GM18861 (cell line): ENCODE measurements around the gene PUS7.
"Not testable (repeated sequence)": the region's sequence is repeated elsewhere in the genome, so short reads cannot be mapped to it uniquely, and the experiment has no call there.

Source experiments
- ATAC-seq: cut with Tn5 transposase; IDR thresholded peaks from one replicate; pipeline ENCODE4 v1.9.1; 2021; ENCODE audit not compliant: unreplicated experiment

PUS7 gene, protein sequence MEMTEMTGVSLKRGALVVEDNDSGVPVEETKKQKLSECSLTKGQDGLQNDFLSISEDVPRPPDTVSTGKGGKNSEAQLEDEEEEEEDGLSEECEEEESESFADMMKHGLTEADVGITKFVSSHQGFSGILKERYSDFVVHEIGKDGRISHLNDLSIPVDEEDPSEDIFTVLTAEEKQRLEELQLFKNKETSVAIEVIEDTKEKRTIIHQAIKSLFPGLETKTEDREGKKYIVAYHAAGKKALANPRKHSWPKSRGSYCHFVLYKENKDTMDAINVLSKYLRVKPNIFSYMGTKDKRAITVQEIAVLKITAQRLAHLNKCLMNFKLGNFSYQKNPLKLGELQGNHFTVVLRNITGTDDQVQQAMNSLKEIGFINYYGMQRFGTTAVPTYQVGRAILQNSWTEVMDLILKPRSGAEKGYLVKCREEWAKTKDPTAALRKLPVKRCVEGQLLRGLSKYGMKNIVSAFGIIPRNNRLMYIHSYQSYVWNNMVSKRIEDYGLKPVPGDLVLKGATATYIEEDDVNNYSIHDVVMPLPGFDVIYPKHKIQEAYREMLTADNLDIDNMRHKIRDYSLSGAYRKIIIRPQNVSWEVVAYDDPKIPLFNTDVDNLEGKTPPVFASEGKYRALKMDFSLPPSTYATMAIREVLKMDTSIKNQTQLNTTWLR

DNA sequence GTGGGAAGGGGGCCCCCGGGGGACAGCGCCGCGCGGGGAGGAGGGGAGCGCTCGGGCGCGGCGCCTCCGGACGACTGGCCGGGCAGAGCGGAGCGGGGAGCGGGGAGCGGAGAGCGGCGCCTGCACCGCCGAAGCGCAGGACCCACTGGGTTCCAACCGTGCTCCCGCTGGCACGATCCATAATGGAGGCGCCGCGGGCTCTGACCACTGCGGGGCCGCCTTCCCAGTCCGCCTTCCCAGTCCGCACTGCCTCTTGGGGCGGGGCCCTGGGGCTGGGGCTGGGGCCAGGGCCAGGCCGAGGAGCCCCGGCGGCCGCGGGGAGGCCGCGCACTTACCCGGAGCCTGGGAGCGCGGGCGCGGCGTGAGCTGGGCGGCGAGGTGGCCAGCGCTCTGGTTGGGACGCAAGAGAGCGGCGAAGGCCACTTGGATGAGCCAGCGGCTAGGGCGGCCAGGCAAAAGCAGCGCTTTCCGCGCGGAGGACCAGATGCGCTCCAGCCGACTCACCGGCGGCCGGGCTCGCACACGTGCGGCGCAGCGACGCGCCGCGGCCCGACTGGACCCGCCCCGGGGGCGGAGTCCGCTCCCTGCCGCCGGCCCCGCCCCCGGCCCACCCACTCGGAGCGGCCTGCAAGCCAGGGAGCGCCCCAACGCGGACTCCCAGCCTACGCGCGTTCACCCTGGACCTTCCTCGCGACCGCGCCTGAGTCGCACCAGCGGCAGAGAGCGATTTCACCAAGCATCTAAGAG lies at the start of gene PUS7:
TSS of gene PUS7 (minus strand) at position 555 of the 747 bp plus-strand sequence. CDS start 13,759 bp downstream, outside the sequence.
- ATAC-seq, result peak; percentile 74

DNA sequence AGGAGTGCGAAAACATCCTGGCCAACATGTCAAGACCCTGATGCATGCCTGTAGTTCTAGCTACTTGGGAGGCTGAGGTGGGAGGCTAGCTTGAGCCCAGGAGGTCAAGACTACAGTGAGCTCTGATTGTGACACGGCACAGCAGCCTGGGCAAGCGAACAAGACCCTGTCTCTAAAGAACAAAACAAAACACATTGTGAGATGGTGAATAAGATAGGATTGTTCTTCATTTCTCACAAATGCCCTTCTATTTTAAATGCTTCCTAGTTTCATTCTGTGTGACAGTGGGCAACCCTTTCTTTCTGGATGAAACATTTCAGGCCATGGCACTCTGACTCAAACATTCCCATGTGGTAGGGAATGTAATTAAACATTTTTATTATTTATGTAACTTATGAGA lies 45.8 kb upstream of the PUS7 start:
- ATAC-seq, result no peak

DNA sequence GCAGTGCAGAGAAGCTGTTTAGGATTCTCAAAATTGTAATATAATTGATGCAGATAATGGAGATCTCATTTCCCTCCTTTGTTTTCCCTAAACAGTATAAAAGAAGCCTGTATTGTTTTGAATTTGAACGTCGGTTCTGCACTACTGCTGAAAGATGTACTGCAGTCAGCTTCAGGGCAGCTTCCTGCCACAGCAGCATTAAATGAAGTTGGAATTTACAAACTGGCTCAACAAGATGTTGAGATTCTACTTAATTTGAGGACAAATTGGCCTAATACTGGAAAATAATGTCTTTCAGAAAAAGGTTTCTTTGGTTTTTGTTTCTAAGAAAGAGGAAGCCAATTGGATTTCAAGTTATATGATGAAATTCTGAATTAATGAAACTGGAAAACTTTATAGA lies 45.0 kb upstream of the PUS7 start:
- ATAC-seq, result no peak

DNA sequence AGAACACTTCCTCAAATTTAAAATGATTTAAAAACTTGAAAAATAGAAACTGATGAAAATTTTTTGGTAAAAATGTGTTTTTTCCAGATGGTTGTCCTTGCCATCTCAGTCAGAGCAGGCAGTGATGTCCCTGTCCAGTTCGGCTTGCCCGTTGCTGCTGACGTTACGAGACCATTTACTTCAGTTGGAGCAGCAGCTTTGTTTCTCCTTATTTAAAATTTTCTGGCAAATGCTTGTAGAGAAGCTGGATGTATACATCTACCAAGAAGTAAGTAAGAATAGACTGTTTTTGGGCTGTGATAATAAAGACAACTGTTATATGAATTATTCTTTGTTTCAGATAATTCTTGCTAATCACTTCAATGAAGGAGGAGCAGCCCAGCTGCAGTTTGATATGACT lies 43.1 kb upstream of the PUS7 start:
- ATAC-seq, result no peak

DNA sequence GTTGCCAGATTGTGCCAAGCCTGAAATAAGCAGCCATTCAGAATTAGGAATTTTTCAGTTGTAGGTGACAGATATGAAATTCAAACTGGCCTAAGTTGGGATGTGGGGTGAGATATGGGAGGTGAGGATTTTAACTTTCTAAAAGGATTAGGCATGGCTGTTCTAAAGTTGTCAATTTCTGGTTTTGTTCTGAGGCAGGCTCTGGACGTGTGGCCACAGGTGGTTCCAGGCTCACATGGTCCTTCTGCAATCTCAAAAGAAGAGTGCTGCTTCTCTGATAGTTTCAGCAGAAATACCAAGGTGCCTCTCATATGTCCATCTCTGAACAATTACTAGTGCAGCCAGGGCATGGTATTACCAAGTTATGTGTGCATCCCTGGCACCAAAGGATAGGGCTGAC lies 37.9 kb upstream of the PUS7 start:
- no peak for ATAC-seq

DNA sequence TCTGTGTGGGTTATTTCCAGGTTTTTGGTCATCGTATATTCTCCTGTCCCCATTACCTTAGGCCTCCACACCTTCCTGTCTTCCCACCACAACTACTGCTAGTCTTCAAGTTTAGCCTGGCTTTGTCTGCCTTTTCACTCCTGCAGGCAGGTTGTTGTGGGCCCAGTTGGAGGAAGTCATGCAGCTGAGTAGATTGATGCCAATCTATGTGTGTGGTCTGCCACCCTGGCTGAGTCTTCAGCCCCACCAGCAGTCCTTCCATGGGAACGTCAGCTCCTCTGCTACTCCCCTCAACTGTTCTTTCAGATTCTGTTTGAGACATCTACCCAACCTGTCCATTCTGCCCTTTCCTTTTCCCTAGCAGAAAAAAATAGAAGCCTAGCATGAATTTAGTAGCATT lies 16.3 kb upstream of the PUS7 start:
- ATAC-seq, result no peak

DNA sequence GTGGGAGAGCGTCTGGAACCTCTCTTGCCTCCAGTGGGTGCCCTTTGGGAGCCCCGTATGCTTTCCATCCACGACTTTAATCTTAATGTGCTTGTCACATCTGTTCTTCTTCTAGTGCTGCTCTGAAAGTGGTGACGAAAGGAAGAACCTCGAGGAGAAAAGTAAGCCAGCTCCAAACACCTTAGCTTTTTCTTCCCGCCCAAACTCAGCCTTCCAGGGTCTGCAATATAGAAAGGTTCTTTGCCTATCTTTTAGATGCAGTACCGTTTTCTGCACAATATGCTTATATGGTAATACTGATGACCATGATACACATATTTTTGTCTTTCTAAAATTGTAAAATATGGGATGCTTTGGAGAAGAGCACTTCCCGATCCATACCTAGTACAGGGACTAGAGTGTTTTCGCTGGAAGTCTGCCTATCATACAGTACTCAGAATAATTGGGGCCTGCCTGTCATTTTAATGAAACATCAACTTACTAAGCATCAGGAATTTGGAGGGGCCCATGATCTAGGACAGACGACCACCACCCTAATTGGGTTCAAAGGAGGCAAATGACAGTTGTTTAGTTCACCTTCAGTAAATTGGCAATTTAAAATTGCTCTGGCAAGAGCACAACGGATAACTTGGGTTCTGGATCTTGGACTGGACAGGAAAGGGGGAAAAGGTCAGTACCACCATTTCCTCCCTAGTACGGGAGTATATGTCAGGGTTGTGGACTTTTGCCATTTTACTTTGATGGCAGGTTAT lies 10.8 kb upstream of the PUS7 start:
- no peak for ATAC-seq

DNA sequence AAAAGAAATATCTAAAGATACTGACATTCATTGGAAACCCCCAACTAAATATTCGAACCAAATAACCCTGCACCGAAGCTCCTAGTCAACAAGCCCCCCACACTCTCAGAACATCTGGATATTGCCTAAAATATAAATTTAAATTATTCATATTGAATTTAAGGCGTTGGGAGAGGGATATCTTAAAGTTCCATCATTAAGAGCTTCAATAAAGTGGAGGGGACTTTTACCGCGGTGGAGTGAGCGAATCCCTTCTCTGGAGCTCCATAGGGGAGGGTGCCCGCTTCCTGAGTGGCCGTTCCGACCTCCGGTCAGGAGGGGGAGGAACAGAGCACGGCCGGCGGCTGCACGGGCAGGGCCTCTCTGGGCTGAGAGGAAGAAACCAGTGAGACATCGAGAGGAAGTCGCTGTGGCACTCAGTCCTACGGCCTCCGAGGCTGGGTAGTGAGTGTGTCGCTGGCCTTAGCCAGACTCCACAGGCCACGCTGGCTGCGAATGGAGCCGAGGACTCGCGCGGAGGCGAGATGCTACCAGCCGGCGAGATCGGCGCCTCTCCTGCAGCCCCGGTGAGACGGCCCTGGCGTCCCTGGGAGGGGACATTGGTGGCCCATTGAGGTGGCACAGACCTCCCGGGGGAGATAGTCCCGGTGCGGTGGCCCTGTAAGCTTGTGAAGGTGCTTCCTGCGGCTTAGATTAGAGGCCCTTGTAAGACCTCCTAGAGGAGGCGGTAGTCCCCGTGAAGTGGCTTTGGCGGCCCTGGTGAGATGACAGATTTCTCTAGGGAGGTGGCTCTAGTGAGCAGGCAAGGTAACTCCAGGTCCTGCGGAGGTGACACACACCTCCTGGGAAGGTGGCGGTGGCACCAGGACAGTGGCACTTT lies 10.0 kb upstream of the PUS7 start, which contains the start of gene RINT1:
TSS of gene RINT1 (plus strand) at position 410 of the 880 bp plus-strand sequence. CDS start at position 525, 115 bp downstream.
- ATAC-seq, result peak; percentile 94

DNA sequence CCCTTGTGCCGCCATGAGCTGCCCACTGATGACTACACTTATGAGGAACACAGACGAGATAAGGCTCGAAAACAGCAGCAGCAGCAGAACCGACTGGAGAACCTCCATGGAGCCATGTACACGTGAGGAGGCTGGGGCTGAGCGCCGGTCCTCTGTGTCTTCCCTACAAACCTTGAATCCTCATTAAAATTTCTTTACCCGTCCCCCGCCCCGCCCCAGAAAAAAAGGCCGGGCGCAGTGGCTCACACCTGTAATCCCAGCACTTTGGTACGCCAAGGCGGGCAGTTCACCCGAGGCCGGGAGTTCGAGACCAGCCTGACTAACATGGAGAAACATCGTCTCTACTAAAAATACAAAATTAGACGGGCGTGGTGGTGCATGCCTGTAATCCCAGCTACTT lies 8.5 kb upstream of the PUS7 start:
- ATAC-seq, result no peak

DNA sequence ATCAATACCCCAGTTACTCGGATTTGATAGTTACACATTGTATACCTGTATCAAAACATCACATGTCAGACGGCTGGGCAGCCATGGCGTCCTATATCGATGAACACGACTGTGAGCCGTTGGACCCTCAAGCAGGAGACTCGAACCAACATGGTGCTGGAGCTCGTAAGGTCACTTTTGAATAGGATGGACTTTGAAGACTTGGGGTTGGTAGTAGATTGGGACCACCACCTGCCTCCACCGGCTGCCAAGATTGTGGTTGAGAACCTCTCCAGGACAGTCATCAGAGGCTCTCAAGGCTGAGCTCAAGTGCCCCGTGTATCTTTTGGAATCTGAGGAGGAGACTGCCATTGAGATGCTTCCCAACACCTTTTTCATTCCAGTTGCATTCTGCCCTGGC lies 8.1 kb upstream of the PUS7 start:
- ATAC-seq, result no peak

DNA sequence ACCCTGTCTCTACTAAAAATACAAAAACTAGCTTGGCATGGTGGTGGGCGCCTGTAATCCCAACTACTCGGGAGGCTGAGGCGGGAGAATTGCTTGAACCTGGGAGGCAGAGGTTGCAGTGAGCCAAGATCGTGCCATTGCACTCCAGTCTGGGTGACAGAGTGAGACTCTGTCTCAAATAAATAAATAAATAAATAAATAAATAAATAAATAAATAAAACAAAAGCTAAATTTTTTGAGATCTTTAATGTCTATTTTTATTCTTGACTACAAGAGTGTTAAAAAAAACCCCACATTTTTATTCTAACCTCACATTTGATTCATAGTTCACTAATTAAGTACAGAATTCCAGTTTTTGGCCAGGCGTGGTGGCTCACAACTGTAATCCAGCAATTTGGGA lies 5.7 kb upstream of the PUS7 start:
- not testable (repeated sequence) for ATAC-seq

DNA sequence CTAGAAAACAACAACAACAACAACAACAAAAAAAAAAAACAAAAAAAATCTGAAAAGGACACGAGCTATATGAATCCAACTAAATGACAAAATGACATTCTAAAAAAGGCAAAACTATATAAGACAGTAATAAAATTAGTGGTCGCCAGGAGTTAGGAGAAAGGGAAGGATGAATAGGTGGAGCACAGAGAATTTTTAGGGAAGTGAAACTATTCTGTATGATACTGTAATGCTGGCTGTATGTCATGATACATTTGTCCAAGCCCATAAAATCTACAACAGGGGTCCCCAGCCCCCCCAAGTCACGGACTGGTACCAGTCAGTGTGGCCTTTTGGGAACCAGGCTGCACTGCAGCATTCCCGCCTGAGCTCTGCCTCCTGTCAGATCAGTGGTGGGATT lies 2.8 kb upstream of the PUS7 start:
- no peak for ATAC-seq

DNA sequence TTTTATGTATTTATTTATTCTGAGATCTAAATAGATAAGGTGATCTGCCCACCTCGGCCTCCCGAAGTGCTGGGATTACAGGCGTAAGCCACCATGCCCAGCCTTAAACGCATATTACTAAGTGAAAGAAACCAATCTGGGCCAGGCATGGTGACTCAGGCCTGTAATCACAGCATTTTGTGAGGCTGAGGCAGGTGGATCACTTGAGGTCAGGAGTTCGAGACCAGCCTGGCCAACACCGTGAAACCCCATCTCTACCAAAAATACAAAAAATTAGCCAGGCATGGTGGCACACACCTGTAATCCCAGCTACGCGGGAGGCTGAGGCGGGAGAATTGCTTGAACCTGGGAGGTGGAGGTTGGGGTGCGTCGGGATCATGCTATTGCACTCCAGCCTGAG lies 2.4 kb upstream of the PUS7 start:
- not testable (repeated sequence) for ATAC-seq

DNA sequence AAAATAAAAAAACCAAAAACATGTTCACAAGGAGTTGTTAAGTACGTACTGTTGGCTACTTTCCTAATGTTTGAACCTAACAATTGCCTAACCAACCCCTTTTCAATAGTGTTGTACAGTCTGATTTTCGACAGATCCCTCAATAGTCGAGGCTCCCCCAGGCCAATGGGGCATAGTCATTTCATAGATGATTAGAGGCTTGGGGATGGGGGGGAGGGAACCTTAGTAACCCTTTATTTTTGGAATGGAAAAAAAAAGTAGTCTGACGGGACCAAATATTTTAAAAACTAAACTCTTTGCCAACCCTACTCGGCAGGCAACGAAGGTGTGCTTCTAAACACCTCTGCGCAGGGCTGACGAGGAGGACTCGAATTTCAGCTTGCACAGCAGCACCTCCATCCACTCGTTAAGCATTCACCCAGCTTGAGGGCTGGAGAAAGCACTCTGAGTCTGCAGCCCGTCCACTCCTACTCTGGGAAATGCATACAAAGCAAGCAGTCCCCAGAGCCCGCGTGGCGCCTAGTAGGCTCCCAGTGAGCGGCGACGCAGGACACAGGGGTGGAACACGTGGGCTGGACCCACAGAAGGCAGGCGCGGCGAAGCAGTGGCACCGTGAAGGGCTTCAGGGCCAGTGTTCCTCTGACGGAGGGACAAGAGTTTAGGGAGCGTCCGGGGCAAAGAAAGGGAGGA lies 899 bp downstream of the PUS7 start:
- peak; percentile 26 for ATAC-seq

DNA sequence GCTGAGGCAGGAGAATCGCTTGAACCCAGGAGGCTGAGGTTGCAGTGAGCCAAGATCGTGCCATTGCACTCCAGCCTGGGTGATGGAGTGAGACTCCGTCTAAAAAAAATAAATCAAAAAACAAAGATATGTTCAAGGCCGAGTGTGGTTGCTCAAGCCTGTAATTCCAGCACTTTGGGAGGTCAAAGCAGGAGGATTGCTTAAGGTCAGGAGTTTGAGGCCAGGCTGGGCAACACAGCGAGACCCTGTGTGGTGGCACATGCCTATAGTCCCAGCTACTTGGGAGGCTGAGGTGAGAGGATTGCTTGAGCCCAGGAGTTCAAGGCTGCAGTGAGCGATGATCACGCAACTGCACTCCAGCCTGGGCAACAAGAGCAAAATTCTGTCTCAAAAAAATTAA lies 1.5 kb downstream of the PUS7 start:
- not testable (repeated sequence) for ATAC-seq

DNA sequence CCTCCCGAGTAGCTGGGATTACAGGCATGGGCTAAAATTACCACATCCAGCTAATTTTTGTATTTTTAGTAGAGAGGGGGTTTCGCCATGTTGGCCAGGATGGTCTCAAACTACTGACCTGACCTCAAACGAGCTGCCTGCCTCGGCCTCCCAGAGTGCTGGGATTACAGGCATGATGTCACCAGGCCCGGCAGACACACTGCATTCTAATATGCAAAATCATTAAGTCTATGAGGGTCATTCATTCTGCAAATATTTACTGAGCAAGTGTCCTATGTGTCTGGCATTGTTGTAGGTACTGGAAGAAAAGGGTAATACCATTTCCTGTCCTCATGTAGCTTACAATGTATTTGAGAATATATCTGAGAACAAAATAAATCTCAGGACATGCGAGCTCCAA lies 2.7 kb downstream of the PUS7 start:
- no peak for ATAC-seq

DNA sequence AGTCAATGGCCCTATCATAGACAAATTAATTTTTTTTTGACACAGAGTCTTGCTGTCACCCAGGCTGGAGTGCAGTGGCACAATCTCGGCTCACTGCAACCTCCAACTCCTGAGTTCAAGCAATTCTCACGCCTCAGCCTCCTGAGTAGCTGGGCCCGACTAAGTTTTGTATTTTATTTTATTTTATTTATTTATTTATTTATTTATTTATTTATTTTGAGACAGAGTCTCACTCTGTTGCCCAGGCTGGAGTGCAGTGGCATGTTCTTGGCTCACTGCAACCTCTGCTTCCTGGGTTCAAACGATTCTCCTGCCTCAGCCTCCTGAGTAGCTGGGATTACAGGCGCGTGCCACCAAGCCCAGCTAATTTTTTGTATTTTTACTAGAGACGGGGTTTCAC lies 6.5 kb downstream of the PUS7 start:
- not testable (repeated sequence) for ATAC-seq

DNA sequence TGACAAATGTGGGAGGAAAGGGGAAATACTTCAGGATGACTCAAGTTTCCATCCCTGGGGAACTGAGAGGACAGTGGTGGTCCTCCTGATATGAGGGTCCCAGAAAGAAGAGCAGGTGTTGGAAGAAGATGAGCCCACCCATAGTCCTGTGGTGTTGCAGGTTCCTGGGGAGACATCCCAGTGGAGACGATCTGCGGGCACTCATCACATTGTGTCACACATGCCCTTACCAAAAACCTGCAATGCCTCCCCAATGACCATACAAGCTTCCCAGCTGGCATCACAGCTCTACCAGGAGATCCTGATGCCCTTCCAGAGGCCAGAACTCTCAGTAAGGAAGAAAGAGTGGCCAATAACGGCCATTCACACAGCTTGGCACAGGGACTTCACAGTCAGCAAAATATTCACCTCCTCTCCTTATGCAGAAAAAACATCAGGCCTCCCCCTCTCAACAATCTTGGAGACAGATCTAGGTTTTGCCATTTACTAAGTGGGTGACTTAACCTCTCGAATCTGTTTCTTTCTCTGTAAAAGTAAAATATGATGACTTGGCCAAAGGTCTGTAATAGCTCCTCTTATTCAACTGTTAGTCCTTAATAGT lies 9.0 kb downstream of the PUS7 start:
- ATAC-seq, result no peak

DNA sequence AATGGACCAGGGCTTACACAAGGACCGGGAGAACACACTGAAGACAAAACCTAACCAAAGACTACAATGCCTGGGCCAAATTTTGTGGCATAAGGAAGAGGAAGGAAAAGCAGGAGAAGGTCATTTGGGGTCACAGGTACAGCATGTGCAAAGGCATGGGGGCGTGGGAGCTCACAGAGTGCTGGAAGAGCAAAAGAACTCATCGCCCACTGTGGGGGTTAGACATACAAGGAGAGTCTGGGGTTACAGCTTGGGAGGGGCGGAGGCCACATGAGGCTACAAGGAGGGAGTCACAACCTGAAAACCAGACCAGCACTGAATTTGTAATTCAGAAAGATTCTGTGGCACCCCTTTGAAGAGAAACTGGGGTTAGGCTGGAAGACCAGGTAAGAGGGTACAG lies 9.7 kb downstream of the PUS7 start:
- no peak for ATAC-seq
